Embryonic facial prominence (tissue), 1 donor: ENCODE data around the gene NATD1.
A peak's percentile ranks its signal among the peaks of the same experiment; 100 is the strongest.

ENCODE experiments used
- DNase-seq: peaks from one replicate; pipeline ENCODE4 v3.0.0-alpha.2; 2016; ENCODE audit errors: extremely low spot score

Gene NATD1, protein sequence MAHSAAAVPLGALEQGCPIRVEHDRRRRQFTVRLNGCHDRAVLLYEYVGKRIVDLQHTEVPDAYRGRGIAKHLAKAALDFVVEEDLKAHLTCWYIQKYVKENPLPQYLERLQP

GRCh38 chr17:21252796-21253645, at the start of gene NATD1:
Gene NATD1 (minus strand): TSS chr17:21253410. CDS start chr17:21253264, 146 bp downstream.
- DNase-seq = peak; percentile 74

DNA sequence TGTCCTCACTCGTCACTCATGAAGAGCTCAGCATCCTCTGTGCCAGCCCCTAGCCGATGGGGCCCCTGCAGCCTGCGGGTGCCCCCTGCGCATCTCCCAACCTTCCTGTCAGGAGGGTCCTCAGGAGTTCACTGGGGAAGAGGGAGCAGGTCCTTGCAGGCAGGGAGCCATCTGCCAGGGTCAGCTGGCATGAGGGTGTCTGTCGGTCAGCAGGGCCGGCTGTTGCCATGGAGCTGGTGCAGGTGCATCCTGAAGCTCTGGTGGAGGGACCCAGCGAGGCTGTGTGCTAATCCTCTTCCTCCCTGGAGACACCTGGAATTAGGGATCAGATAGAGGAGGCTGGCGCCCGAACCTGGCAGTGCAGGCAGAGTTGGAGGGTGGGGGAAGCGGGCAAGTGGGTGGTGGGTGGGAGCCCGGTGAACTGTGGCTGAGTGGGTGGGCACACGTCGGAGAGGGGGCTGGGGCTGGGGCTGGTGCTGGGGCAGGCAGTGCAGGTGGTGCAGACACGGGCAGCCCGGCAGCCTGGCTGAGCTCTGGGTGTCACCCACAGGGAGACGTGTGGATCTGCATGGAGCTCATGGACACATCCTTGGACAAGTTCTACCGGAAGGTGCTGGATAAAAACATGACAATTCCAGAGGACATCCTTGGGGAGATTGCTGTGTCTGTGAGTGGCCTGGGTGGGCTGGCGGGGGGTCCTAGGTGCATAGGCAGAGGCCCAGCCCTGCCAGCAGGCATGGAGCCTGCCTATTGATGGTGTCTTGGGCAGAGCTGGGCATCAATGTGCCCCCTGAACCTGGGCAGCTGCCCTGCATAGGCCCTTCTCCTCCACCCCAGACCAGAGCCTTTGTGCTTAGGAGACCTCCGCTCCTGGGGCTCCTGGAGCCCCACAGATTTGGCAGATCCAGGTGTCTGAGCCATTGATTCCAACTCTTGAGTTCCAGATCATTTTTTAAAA, 48.7 kb upstream of the NATD1 start:
- no peak for DNase-seq

- DNase-seq = no peak
Measured at GRCh38 chr17:21300601-21301571, 47.7 kb upstream of the NATD1 start.

DNA sequence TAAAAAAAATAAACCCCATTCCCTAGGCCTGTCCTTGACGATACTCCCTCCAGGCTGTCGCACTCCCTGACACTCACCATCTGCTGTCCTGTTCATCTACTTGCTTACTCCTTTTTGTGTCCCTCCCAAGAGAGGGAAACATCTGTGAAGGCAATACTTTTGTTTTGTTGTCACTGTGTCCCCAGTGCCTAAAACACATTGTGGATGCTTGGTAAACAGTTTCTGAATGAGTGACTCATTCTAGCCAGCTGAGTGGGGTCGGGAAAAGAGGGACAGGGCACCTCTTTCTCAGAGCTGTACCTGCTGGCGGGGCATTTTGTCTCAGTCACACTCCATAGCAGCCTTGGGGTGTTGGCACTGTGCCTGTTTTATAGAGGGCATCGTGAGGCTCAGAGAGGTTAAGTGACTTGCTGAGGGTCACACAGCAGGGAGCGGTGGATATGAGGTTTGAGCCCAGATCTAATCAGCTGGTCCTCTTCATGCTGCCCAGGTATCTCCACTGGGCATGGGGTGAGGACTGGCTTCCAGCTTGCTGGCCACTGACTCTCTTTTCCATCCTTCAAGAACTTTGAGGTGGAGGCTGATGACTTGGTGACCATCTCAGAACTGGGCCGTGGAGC, 46.9 kb upstream of the NATD1 start:
- DNase-seq = no peak

DNA sequence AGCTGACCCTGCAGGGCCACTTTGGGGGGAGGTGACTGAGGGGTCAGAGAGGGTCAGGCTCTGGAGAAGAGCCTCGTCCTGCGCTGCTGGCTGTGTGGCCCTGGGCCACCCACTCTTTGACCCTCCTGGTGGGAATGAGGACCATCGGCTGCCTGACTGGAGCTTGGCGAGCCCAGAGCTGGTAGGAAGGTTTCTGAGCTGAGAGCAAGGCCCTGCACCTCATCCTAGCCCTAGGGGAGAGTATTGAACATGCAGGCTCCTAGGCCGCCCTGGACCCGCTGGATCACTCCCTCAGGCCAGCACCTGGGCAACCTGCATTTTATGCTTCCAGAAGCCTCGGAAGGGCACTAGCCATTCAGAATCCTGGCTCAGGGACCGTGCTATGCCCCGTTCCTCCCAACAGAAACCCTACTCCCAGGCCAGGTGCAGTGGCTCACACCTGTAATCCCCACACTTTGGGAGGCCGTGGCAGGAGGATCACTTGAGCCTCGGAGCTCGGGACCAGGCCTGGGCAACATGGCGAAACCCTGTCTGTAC, 45.8 kb upstream of the NATD1 start:
- DNase-seq = no peak

DNA sequence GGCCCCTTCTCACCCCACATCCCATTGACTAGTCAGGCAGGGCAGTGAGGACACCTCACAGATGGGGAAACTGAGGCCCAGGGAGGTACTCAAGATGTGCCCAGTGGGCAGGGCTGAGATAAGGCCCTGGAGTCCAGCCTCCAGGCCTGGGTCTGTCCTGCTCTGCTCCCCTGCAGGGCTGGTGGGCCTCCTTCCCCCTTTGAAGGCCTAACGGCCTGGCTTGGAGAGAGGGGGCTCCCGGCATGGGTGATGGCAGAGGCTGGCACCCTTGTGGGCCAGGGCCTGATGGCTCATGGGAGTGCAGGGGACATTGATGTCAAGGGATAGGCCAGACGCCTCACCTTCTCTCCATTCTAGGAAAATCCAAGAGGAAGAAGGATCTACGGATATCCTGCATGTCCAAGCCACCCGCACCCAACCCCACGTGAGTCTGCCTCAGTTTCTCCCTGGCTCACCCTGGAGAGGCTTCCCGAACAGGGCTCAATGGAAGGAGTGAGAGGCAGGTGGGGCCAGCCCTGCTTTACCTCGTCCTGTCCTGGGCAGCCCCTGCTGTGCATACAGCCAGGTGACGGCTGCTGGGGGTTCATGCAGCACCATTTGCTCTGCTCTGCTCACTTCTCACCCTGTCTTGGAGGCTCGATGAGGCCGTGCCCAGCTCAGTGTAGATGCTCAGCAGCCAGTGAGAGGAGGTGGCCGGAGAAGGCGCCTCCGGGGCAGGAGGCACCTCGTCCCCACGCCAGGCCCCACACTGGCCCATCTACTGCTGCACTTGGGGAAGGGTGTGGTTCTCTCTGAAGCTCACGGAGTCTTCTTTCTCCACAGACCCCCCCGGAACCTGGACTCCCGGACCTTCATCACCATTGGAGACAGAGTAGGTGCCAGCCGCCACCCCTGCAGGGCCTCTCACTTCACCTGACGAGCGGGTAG, 45.1 kb upstream of the NATD1 start:
- no peak for DNase-seq

DNA sequence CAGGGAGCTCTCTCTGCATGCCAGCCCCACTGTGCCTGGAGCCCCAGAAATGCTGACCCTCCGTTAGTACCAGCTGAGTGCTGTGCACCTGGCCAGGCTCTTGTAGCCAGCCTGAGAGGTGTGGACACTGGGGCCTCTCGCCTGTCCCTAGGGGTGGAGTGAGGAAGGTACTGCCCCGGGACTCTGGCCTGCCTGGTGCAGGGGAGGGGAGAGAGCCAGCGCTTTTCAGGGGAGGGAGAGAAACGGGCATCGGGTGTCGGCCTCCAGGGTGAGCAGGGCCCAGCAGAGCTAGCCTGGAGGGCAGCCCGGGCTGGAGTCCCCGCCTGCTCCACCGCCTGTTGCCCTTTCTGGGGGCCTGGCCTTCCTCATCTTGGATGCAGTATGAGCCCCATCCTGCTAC, 44.4 kb upstream of the NATD1 start:
- no peak for DNase-seq

DNA sequence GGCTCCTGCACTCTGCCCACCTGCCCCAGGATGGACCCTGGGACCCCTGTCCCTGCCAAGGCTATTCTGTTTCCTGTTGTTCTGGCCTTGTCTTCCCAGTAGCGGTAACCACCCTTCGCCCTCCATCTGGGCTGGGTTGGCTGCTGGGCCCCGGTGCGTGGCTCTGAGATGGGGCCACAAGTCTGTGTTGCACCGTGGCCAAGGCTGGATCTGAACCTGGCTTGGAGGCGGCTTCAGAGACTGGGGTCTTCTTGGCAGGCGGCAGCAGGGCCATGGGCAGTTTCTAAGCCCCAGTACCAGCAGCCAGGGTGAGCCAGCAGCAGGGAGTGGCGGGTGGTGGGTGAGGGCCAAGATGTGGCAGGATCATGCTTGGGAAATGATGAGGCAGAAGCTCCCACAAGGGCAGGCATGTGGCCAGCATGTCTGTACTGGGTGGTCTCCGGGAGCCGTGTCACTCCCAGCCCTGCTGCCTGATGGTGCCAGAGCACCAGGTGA, 43.9 kb upstream of the NATD1 start:
- no peak for DNase-seq

DNA sequence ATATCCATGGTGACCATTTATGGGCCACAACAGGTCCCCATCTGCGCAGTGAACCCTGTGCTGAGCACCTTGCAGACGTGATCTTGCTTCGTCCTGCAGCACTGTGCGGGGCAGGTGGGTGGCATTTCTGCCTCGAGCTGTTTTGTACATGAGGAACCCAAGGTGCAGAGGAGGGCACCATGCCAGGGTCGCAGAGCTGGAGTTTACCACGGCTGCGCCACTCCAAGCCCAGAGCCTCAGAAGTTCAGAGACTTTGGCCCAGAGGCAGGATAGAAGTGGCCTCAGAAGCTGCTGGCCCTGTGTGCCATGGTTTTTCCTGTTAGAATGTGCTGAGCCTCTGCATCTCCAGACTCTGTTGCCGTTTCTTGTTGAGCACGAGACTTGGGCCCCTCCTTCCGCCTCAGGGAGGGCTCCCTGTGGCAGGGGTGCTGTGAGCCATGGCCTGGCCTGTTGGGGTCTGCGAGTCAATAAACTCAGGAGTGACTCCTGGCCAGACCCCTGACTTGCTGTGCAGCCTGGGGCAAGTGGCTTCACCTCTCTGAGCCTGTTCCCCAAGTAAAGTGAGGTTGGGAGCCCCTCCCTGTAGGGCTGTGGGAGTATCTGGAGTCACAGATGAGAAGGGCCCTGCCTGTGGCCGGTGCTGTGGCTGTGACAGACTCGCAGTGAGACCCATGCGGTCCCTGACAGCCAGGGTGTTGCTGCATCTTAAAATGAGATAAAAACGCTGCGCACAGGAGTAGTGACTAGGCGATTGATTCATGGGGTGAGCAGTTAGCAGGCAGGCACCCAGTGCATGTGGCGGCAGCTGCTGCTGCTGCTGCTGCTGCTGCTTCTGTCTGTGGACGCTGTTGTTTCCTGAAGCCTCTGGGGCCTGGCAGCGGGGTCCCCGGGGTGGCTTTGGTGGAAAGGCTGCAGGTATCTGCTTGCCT, 43.2 kb upstream of the NATD1 start:
- no peak for DNase-seq

DNA sequence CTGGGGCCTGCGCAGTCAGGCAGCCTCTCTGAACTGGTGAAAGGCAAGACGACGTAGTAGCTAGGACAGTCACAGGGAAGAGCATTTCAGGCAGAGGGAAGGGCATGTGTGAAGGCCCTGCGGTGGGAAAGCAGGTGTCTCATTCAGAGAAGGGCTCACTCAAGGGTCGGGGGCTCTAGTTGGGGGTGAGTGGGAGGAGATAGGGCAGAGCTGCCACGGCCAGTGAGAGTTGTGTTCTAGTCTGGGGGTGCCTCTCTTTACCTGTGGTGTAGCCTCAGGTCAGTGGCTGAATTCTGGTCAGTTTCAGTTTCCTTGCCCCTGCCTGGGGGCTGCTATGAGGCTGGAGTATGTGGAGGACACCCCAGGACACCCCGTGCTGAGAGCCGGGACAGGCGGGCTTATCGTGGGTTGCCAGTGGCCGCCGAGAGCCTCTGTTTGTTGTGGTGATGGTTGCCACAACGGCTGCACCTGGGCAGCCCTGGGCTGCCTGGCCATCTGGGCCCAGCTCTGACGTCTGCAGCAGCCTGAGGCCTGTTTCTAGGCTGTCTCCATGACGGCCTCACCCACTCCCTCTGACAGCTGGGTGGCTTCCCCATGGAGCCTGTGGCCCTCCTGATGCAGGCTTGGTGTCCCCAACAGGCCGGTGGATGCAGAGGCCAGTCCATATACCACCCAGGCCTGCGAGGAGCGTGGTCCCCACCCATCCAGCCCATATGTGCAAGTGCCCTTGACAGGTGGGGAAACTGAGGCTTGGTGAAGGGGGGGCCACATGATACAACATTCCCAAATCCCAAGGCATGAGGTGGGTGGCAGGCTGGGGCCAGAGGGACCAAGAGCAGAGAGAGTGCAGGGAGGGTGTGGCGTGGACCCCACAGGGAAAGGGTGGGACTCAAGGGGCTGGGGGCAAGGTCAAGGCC, 42.1 kb upstream of the NATD1 start:
- DNase-seq = no peak

DNA sequence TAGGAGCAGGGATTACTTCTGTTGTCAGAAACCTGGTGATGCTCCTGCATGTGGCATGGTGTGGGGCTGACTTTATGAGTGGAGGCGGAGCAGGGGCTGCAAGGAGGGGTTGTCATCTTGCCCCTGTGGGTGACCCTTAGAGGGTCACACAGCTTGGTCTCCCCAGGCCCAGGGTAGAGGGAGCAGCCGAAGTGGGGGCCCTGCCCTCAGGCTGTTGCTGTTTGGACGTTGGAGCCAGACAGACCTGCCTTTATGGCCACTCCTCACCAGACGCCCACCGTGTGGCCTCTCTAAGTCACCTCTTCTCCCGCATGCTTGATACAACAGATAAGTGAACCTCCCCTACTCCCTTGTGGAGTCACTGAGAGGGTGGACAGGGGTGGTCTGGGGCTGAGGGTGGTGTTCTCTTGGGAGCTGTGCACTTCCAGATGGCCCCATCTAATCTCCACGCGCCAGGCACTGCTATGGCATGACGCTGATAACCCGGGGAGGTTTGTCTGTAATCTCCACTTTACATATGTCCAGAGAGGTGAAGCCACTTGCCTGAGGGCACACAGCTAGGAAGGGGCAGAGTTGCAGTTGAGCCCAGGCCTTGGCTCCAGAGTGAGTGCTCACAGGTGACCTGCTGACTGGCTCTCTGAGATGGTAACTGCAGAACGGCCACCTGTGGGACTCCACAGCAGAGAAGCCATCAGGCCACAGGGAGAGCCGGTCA, 41.3 kb upstream of the NATD1 start:
- DNase-seq = no peak

DNA sequence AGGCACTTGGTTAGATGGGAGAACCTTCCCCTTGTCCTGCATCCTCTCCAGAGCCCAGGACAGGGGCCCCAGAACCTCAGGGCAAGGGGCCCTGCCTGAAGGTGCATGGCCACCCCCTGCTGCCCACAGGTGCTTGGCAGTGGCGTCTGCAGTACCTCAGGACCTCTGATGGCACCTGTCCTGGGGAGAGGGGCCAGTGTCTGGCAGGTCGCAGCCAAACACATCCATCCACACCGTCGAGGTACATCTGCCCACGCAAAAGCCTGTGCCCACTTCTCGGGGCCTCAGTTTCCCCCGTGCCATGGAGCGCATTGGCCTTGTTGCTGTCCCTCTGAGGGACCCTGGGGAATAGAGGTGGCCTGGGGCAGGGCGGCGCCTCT, 40.6 kb upstream of the NATD1 start:
- DNase-seq = no peak

DNA sequence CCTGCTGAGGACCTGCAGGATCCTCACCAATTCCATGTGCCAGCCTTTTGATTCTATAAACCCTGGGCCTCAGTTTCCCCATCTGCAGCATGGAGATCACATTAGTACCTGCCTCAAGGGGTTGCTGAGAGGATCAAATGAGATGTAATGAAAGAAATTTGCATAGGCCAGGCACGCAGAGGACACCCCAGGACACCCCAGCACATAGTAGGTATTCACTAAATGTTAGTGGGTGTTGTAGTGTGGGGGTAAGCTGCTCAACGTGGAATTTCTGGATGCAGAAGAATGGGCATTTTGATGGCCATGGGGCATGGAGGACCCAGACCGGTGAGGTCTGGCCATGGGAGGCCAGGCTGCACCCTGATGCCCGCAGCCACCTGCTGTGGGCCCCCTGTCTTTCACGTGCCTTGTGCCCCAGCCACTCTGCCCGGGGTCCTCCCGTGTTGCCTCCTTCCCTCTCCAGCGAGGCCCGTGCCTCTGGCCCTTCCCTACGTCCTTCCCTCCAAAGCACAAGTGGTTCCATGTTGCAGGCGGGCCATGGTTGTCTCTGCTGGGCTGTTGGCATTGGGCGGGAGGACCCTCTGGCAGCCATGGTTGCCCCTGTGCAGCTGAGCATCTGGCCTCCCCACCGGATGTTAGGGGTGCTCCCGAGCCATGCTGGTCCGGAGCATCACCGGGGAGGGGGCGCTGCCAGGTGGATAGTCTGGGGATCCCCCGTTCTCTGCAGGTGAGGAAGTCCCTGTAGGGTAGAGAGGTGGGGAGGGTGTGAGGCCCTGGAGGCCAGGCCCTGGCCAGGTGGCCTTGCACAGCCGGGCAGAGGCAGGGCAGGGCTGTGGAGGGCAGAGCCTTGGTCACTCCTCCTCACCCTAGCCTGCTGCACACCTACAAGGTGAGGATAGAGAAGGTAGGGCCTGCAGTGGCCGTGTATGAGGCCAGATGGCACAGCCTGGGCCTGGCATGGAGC, 39.9 kb upstream of the NATD1 start:
- no peak for DNase-seq

- no peak for DNase-seq
Measured at GRCh38 chr17:21291862-21292261, 38.7 kb upstream of the NATD1 start.

- no peak for DNase-seq
Measured at GRCh38 chr17:21291357-21291756, 38.1 kb upstream of the NATD1 start.
